Measurements from ENCODE around the gene SYNE2.

- TF ChIP-seq CTCF (IDR thresholded peaks at IDR 0.05; ENCODE audit: low read depth, low read length, poor library complexity, severe bottlenecking) (no peak), EZH2phosphoT487 (IDR thresholded peaks at IDR 0.05; ENCODE audit: borderline replicate concordance, low read length) (no peak)
Observed at GRCh38 chr14:64187331-64187730, 334.5 kb downstream of the SYNE2 start.
